Activated CD8-positive, alpha-beta T cell treated with anti-CD3 and anti-CD28 coated beads for 36 hours (primary cell): Measurements from ENCODE around the gene GNAL. TPM values are rescaled to one million over a fixed set of nuclear protein-coding genes. Genes with fewer than 3 reads are reported as not detected.

ENCODE experiments used
- ATAC-seq: fragments of 200-7000 bp; cut with Tn5 transposase; one replicate; pipeline ENCODE4 v1.10.0; 2021; ENCODE audit warnings: mild to moderate bottlenecking, moderate library complexity
- CTCF ChIA-PET: fragments of 350-600 bp; sonication (Branson Sonifier 250); formaldehyde crosslinking; loops from one replicate; lab custom pipeline; 2021; ENCODE audit warnings: antibody characterized with exemption; lab: Charles Lee
- POLR2A ChIA-PET: fragments of 350-600 bp; sonication (Branson Sonifier 250); formaldehyde crosslinking; loops from one replicate; lab custom pipeline; 2021; ENCODE audit warnings: antibody characterized with exemption; lab: Charles Lee
- DNase-seq: peaks from one replicate; pipeline ENCODE4 v3.0.0-alpha.2; 2020
- H3K27ac Mint-ChIP-seq: one replicate; pipeline ENCODE4 v1.8.0; 2021; ENCODE audit warnings: mild to moderate bottlenecking, mixed read lengths
- H3K27me3 Mint-ChIP-seq: one replicate; pipeline ENCODE4 v1.8.0; 2021; ENCODE audit warnings: mixed read lengths
- H3K36me3 Mint-ChIP-seq: one replicate; pipeline ENCODE4 v1.8.0; 2021; ENCODE audit warnings: low read depth, mixed read lengths
- H3K4me1 Mint-ChIP-seq: one replicate; pipeline ENCODE4 v1.8.0; 2021; ENCODE audit warnings: low read depth, mixed read lengths
- H3K4me3 Mint-ChIP-seq: one replicate; pipeline ENCODE4 v1.8.0; 2021; ENCODE audit warnings: mild to moderate bottlenecking, moderate library complexity, mixed read lengths
- H3K9me3 Mint-ChIP-seq: one replicate; pipeline ENCODE4 v1.8.0; 2021; ENCODE audit warnings: mixed read lengths
- intact Hi-C: fragments of 100-400 bp; cut with micrococcal nuclease; formaldehyde crosslinking; loops from one replicate; pipeline ENCODE4 v1.10.0; 2022
- total RNA-seq, 2 experiments: library from RNA; stranded (reverse); gene quantifications; one replicate each; pipeline ENCODE4 v1.2.3, GENCODE V29; 2021
- TF ChIP-seq, protein P1 (sequence below): fragments of 200-600 bp; IDR thresholded peaks from one replicate; pipeline ENCODE4 v1.8.0; 2022; ENCODE audit warnings: antibody characterized with exemption, mild to moderate bottlenecking

The GNAL gene
- total RNA-seq, 2 experiments from 2014 or later = 0.11 TPM; not detected in 1

DNA sequence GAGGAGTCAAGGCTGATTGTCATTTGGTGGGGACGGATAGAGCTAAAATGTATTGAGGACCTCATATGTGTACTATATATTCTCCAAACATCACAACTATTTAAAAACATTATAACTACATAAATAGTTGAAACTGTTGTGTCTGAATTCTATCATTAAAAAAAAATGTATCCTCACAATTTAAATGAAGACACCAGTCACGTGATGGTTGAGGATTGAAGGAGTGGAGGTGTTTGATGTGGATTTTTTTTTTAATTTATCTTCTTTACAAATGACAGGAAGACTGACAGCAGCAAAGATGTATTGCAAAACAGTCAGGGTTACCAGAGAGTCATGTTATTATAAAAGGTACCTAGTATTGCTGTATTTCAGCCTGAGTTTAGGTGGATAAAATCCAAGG is 30.0 kb downstream of the GNAL start:
- H3K4me1 Mint-ChIP-seq = no peaks in the 10 kb centered on the region

GRCh38 chr18:11719621-11720020 is 30.6 kb downstream of the GNAL start:
- ChIA-PET POLR2A (no interaction called here), CTCF (no interaction called here)
- H3K27me3 Mint-ChIP-seq = peaks cover 5% of the 10 kb centered on the region
- intact Hi-C loops = no loop called here
- no peaks in the 10 kb centered on the region for H3K36me3 Mint-ChIP-seq
- TF ChIP-seq, protein P1, sequence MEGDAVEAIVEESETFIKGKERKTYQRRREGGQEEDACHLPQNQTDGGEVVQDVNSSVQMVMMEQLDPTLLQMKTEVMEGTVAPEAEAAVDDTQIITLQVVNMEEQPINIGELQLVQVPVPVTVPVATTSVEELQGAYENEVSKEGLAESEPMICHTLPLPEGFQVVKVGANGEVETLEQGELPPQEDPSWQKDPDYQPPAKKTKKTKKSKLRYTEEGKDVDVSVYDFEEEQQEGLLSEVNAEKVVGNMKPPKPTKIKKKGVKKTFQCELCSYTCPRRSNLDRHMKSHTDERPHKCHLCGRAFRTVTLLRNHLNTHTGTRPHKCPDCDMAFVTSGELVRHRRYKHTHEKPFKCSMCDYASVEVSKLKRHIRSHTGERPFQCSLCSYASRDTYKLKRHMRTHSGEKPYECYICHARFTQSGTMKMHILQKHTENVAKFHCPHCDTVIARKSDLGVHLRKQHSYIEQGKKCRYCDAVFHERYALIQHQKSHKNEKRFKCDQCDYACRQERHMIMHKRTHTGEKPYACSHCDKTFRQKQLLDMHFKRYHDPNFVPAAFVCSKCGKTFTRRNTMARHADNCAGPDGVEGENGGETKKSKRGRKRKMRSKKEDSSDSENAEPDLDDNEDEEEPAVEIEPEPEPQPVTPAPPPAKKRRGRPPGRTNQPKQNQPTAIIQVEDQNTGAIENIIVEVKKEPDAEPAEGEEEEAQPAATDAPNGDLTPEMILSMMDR = no peak
- no peak overlapping the region for H3K27ac Mint-ChIP-seq
- DNase-seq (no peak), ATAC-seq (no peak)
- no peak overlapping the region for H3K4me3 Mint-ChIP-seq
- H3K9me3 Mint-ChIP-seq = no peaks in the 10 kb centered on the region
- no peaks in the 10 kb centered on the region for H3K4me1 Mint-ChIP-seq

More for the DNA sequence above, 30.0 kb downstream of the GNAL start:
- CTCF ChIA-PET = interaction anchor here (1.0 kb wide), 1 partner anchor 64 kb away, joined by 3 read pairs; no protein-coding TSS in a partner anchor
- peaks cover 5% of the 10 kb centered on the region for H3K27me3 Mint-ChIP-seq
- TF ChIP-seq, protein P1 = no peak
- intact Hi-C loops = no loop called here
- DNase-seq (no peak), ATAC-seq (no peak)
- no peaks in the 10 kb centered on the region for H3K36me3 Mint-ChIP-seq
- POLR2A ChIA-PET = no interaction called here
- no peaks in the 10 kb centered on the region for H3K9me3 Mint-ChIP-seq
- H3K4me3 Mint-ChIP-seq = no peak overlapping the region
- H3K27ac Mint-ChIP-seq = no peak overlapping the region

DNA sequence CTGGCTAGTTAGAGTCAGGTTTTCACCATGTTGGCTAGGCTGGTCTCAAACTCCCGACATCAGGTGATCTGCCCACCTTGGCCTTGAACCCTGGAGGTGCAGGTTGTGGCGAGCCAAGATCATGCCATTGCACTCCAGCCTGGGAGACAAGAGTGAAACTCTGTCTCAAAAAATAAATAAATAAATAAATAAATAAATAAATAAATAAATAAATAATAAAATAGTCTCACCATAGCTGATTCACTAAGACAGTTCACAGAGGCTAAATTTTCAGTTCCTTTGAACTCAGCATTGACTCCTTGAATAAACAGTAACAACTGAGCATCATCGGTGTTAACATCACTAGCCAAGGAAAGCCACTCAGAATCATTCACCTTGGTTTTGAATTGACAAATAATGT is 32.7 kb downstream of the GNAL start:
- Mint-ChIP-seq H3K36me3 (no peaks in the 10 kb centered on the region), H3K4me3 (no peak overlapping the region), H3K4me1 (no peaks in the 10 kb centered on the region), H3K9me3 (no peaks in the 10 kb centered on the region), H3K27ac (no peak overlapping the region), H3K27me3 (peaks cover 2% of the 10 kb centered on the region)
- CTCF ChIA-PET = interaction anchor here (1.3 to 1.6 kb wide), 2 partner anchors 12 to 20 kb away, joined by 3 to 5 read pairs; no protein-coding TSS in a partner anchor
- TF ChIP-seq, protein P1 = no peak
- POLR2A ChIA-PET = no interaction called here
- ATAC-seq (no peak), DNase-seq (no peak)
- intact Hi-C loops = no loop called here

DNA sequence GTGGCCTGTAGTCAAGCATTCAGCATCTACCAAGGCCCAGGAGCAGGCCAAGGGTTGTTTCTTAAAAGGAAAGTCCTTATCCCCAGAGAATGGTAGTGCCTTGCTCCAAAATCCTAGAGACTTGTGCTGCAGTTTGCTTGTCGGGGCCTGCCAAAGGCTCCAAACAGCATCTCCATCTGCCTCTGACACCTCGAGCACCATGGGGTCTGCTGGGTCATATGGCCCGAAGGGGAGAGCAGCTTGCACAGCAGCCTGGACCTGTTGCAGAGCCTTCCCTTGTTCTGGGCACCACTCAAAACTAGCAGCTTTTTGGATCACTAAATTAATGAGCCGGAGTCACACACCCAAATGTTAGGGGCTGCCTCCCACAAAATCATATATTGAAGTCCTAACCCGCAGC is 35.7 kb downstream of the GNAL start:
- intact Hi-C loops = no loop called here

DNA sequence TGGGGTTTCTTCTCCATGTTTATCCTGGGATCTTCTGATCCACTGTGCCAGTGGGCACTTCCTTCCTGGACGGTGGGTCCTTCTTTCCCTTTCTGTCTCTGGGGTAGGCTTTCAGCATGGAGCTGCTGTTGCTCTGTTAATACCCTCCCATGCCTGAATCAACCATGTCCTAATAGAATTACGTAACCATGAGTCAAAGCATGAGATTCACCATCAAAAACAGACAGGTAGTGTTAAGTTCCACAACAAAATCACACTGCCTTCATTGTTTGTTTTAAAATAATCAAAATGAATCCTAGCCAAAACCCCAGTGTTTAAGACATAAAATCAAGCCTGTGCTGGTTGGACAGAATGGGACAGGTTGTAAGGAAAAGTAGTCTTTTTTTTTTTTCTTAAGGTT is 37.5 kb downstream of the GNAL start:
- ChIA-PET CTCF (interaction anchor here (1.2 to 2.6 kb wide), 4 partner anchors 10 to 311 kb away, joined by 3 to 13 read pairs (median 4); no protein-coding TSS in a partner anchor), POLR2A (no interaction called here)

More for the DNA sequence above, 35.7 kb downstream of the GNAL start:
- no peak for DNase-seq
- no peak for ATAC-seq
- CTCF ChIA-PET = no interaction called here
- Mint-ChIP-seq H3K4me1 (no peaks in the 10 kb centered on the region), H3K9me3 (no peaks in the 10 kb centered on the region), H3K27me3 (peaks cover 8% of the 10 kb centered on the region), H3K4me3 (no peak overlapping the region), H3K36me3 (no peaks in the 10 kb centered on the region), H3K27ac (no peak overlapping the region)
- POLR2A ChIA-PET = no interaction called here
- TF ChIP-seq, protein P1 = no peak

More for the DNA sequence above, 37.5 kb downstream of the GNAL start:
- Mint-ChIP-seq H3K27ac (no peak overlapping the region), H3K27me3 (peaks cover 9% of the 10 kb centered on the region), H3K4me1 (no peaks in the 10 kb centered on the region), H3K36me3 (no peaks in the 10 kb centered on the region), H3K9me3 (no peaks in the 10 kb centered on the region), H3K4me3 (no peak overlapping the region)
- TF ChIP-seq, protein P1 = no peak
- intact Hi-C loops = no loop called here
- DNase-seq = no peak
- ATAC-seq = no peak
